Tibial artery (tissue), 4 donors: ENCODE results near the gene TTC13.

Source experiments
- DNase-seq, 2 donors: peaks; one replicate each; pipeline ENCODE4 v3.0.0-alpha.2; 2019
- H3K27ac ChIP-seq, 2 donors: fragments of 200-600 bp; sonication (generic) in 1 of 2; 1 replicate in 1 of 2; 2 replicates in 1 of 2; pipeline ENCODE4 v1.5.1; 2018 to 2019; ENCODE audit warnings: mild to moderate bottlenecking in 1 of 2
- H3K27me3 ChIP-seq, 2 donors: fragments of 200-600 bp; sonication (generic) in 1 of 2; one replicate each; pipeline versions ENCODE4 v1.5.1 to v1.6.0; 2016 to 2019
- H3K36me3 ChIP-seq, 3 donors: fragments of 200-600 bp; sonication (generic) in 2 of 3; one replicate each; pipeline ENCODE4 v1.5.1; 2016 to 2019; ENCODE audit warnings: mild to moderate bottlenecking in 2 of 3
- H3K4me1 ChIP-seq, 4 donors: fragments of 200-600 bp; sonication (generic) in 2 of 4; 1 replicate in 3 of 4; 2 replicates in 1 of 4; pipeline ENCODE4 v1.5.1; 2016 to 2019
- H3K4me3 ChIP-seq, 2 donors: fragments of 200-600 bp; sonication (generic) in 1 of 2; 1 replicate in 1 of 2; 2 replicates in 1 of 2; pipeline ENCODE4 v1.5.1; 2018 to 2019; ENCODE audit warnings: mild to moderate bottlenecking in 2 of 2
- H3K9me3 ChIP-seq, 3 donors: fragments of 200-600 bp; sonication (generic) in 1 of 3; one replicate each; pipeline ENCODE4 v1.5.1; 2016 to 2019
- intact Hi-C: fragments of 100-400 bp; cut with DNase I; formaldehyde crosslinking; loops from one replicate; pipeline ENCODE4 v1.15.0; 2023; ENCODE audit warnings: low total_unique reads
- TF ChIP-seq, protein P1 (sequence below), 2 experiments: fragments of 200-600 bp in 1 of 2; fragments of 450-650 bp in 1 of 2; IDR thresholded peaks; one replicate each; pipeline ENCODE4 v1.5.1; 2017 to 2019; ENCODE audit warnings: antibody characterized with exemption in 2 of 2, mild to moderate bottlenecking in 1 of 2, moderate library complexity in 1 of 2

TTC13 gene

DNA sequence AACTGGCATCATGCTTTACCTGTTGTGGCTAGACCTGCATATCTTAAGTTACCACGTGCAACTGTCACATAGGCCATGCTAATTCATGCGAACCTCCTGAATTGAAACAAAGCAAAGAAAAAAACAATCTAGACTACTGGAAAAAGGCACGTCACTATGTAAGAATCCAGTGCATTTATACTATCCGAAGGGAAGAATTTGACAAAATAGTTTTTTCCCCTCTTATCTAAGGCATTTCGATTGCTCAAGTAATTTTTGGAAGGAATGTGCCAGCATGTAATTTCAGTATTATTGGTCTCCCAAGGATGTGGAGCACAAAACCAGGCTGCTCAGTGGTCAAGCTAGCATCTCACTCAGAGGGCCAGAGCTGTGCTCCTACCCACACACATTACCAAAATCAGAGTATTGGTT, 78.8 kb downstream of the TTC13 start:
- Histone ChIP-seq H3K9me3 (no peaks in the 10 kb centered on the region), H3K27ac (peak overlapping the region in 1 of 2 donors; percentile 58), H3K27me3 (no peaks in the 10 kb centered on the region), H3K36me3 (no peaks in the 10 kb centered on the region), H3K4me1 (peaks cover 0 to 63% (median 6%) of the 10 kb centered on the region in 4 donors), H3K4me3 (no peak overlapping the region)
- TF ChIP-seq, protein P1, sequence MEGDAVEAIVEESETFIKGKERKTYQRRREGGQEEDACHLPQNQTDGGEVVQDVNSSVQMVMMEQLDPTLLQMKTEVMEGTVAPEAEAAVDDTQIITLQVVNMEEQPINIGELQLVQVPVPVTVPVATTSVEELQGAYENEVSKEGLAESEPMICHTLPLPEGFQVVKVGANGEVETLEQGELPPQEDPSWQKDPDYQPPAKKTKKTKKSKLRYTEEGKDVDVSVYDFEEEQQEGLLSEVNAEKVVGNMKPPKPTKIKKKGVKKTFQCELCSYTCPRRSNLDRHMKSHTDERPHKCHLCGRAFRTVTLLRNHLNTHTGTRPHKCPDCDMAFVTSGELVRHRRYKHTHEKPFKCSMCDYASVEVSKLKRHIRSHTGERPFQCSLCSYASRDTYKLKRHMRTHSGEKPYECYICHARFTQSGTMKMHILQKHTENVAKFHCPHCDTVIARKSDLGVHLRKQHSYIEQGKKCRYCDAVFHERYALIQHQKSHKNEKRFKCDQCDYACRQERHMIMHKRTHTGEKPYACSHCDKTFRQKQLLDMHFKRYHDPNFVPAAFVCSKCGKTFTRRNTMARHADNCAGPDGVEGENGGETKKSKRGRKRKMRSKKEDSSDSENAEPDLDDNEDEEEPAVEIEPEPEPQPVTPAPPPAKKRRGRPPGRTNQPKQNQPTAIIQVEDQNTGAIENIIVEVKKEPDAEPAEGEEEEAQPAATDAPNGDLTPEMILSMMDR (IDR thresholded peaks at IDR 0.05): no peak
- DNase-seq: no peak
- intact Hi-C loops: no loop called here

DNA sequence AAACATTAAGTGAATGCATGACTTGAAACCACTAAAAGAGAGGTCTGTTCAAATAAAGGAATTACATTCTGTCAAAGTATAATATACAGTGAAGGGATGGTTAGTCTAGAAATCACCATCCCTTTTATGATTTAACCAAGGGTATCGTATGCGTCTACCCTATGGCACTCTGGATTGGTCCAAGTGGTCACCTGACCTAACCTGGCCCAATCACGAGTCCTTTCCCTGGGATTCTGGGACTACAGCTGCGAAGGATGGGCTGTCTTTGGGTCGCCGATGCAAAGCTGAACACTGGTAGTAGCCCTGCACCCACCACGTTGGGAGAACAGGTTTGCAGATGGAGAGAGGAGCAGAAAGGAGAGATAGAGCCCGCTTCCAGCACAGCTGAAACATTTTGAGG, 79.9 kb downstream of the TTC13 start:
- H3K27me3 ChIP-seq: no peaks in the 10 kb centered on the region
- no peaks in the 10 kb centered on the region for H3K9me3 ChIP-seq
- intact Hi-C loops: no loop called here
- H3K27ac ChIP-seq: peak overlapping the region in 1 of 2 donors; percentile 49
- TF ChIP-seq, protein P1 (IDR thresholded peaks at IDR 0.05): no peak
- H3K4me1 ChIP-seq: peaks cover 0 to 63% (median 6%) of the 10 kb centered on the region in 4 donors
- H3K36me3 ChIP-seq: no peaks in the 10 kb centered on the region
- DNase-seq: no peak
- H3K4me3 ChIP-seq: no peak overlapping the region

DNA sequence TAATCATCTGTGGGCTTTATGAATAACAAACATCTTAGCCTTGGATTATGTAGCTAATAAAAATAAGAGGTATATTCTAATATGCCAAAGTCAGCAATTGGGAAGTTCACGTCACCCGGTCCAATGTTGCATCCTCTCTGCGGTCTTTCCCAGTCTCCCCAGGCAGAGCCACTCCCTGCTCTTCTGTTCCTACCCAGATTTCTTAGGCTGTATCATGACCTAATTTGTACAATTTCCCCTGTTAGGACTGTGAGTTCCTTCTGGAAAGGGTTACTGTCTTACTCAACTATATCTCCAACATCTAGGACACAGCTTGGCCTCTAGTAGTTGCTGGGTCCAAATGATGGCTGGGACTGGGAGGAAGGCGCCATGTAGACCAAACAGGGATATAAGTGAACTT, 80.5 kb downstream of the TTC13 start:
- no peaks in the 10 kb centered on the region for H3K9me3 ChIP-seq
- H3K4me1 ChIP-seq: peaks cover 0 to 63% (median 6%) of the 10 kb centered on the region in 4 donors
- H3K27ac ChIP-seq: peak overlapping the region in 1 of 2 donors; percentile 49
- H3K27me3 ChIP-seq: no peaks in the 10 kb centered on the region
- no peak for DNase-seq
- TF ChIP-seq, protein P1 (IDR thresholded peaks at IDR 0.05): no peak
- intact Hi-C loops: no loop called here
- no peak overlapping the region for H3K4me3 ChIP-seq
- no peaks in the 10 kb centered on the region for H3K36me3 ChIP-seq

DNA sequence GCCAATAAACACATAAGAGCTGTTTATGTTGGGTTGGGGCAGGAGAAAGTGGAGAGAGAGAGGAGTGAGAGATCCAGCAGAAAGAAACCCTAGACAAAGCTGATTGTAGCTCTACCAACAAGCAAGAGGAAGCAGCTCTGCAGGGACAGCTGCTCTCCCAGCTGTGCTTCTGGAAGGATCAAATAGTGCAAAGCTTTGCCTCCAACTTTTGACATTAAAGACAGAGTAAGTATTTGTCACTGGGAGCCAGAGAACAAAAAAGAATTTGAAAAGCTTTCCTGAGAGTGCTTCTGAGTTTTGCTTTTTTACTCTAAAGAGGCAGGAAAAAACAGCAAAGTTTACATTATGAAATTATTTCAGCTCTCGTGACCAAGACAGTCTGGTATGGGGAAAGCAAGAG, 81.9 kb downstream of the TTC13 start:
- intact Hi-C loops: no loop called here
- H3K27ac ChIP-seq: peak overlapping the region; percentile 49
- no peak for DNase-seq

DNA sequence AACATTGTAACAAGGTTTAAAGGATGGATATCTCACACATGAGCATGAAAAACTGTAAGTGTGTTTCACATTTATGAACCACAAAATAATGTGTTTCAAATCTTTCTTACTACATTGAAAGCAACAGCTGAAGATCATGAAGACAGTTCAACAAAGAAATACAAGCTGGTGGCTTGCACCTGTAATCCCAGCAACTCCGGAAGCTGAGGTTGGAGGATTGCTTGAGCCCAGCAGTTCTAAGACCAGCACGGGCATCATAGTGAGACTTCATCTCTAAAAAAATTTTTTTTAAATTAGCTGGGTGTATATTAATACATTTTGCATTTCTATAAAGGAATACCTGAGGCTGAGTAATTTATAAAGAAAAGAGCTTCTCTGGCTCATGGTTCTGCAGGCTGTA, 83.2 kb downstream of the TTC13 start:
- TF ChIP-seq, protein P1 (IDR thresholded peaks at IDR 0.05): no peak
- no peak for DNase-seq
- H3K27ac ChIP-seq: no peak overlapping the region
- H3K4me3 ChIP-seq: no peak overlapping the region
- H3K9me3 ChIP-seq: no peaks in the 10 kb centered on the region
- no peaks in the 10 kb centered on the region for H3K36me3 ChIP-seq
- intact Hi-C loops: no loop called here
- no peaks in the 10 kb centered on the region for H3K27me3 ChIP-seq
- H3K4me1 ChIP-seq: peaks cover 0 to 43% (median 3%) of the 10 kb centered on the region in 4 donors

More for the DNA sequence above, 81.9 kb downstream of the TTC13 start:
- TF ChIP-seq, protein P1 (IDR thresholded peaks at IDR 0.05): no peak
- H3K4me3 ChIP-seq: no peak overlapping the region
- H3K9me3 ChIP-seq: no peaks in the 10 kb centered on the region
- H3K27me3 ChIP-seq: no peaks in the 10 kb centered on the region
- peaks cover 0 to 57% (median 6%) of the 10 kb centered on the region in 4 donors for H3K4me1 ChIP-seq
- no peaks in the 10 kb centered on the region for H3K36me3 ChIP-seq

DNA sequence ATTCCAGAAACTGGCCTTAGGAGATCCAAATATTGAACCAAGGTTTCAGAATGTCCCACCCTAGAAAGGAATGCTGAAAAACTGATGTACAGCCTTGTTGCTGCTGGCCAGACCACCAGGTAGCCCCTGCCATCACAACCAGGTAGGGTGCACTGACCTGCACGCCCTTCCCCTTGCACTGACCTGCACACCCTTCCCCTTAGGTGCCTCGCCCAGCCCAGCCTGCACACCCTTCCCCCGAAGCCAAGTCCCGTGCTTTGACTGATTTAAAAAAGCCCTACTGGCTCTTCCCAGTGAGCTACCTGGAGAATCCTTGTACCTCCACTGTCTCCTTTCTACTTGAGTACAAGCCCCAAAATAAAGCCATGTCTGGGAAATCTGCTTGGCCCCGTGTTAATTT, 84.0 kb downstream of the TTC13 start:
- no peaks in the 10 kb centered on the region for H3K36me3 ChIP-seq
- no peak for DNase-seq
- TF ChIP-seq, protein P1 (IDR thresholded peaks at IDR 0.05): no peak
- no peaks in the 10 kb centered on the region for H3K27me3 ChIP-seq
- no peaks in the 10 kb centered on the region for H3K9me3 ChIP-seq
- peaks cover 0 to 36% (median 0%) of the 10 kb centered on the region in 4 donors for H3K4me1 ChIP-seq
- no peak overlapping the region for H3K27ac ChIP-seq
- intact Hi-C loops: no loop called here
- H3K4me3 ChIP-seq: no peak overlapping the region
